GM12875 (cell line): ENCODE measurements around the gene PSPC1.

Source experiments
- H3K4me3 ChIP-seq: one replicate; pipeline ENCODE4 v1.5.1; 2011; ENCODE audit warnings: low read depth, low read length, control low read depth
- CTCF ChIP-seq: IDR thresholded peaks from 2 replicates; pipeline ENCODE4 v1.5.1; 2011; ENCODE audit warnings: low read depth, mild to moderate bottlenecking, control low read depth, inconsistent platforms, low read length, moderate library complexity, borderline replicate concordance; ENCODE audit not compliant: insufficient read depth

Gene PSPC1

DNA sequence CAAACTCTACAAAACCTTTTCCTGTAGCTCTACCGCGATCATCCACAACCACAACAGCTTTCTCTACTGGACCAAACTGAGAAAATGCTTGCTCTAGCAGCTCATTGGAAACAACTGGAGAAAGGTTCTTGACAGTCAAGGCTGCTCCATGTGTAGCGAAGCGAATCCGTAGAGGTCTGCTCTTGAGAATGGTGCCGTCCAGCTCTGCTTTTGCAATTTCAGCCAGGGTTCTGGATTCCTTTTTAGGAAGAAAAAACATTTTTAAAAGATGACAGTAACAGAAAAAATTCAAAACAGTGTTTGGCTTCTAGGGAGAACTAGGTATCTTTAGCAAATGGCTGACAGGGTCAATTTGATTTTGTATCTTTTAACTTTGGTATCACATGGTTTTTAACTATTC lies 10.4 kb downstream of the PSPC1 start:
- TF ChIP-seq CTCF: no peak
- no peak overlapping the region for H3K4me3 ChIP-seq

GRCh38 chr13:19769854-19770253 lies 12.9 kb downstream of the PSPC1 start:
- no peak overlapping the region for H3K4me3 ChIP-seq
- no peak for TF ChIP-seq CTCF

- TF ChIP-seq CTCF: no peak
- no peak overlapping the region for H3K4me3 ChIP-seq
Observed at GRCh38 chr13:19767966-19768365, 14.8 kb downstream of the PSPC1 start.

GRCh38 chr13:19766591-19766990 lies 16.2 kb downstream of the PSPC1 start:
- no peak overlapping the region for H3K4me3 ChIP-seq
- no peak for TF ChIP-seq CTCF

GRCh38 chr13:19764237-19764636 lies 18.5 kb downstream of the PSPC1 start:
- H3K4me3 ChIP-seq: no peak overlapping the region
- no peak for TF ChIP-seq CTCF

DNA sequence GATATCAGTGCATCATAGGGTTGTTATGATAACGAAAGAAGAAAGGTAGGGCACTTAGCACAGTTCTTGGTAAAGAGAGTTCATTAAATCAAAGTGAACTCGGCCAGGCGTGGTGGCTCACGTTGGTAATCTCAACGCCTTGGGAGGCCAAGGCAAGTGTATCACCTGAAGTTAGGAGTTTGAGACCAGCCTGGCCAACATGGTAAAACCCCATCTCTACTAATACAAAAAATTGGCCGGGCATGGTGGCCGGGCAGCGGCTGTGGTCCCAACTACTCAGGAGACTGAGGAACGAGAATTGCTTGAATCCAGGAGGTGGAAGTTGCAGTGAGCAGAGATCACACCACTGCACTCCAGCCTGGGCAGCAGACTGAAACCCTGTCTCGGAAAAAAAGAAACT lies 19.1 kb downstream of the PSPC1 start:
- no peak for TF ChIP-seq CTCF
- no peak overlapping the region for H3K4me3 ChIP-seq

DNA sequence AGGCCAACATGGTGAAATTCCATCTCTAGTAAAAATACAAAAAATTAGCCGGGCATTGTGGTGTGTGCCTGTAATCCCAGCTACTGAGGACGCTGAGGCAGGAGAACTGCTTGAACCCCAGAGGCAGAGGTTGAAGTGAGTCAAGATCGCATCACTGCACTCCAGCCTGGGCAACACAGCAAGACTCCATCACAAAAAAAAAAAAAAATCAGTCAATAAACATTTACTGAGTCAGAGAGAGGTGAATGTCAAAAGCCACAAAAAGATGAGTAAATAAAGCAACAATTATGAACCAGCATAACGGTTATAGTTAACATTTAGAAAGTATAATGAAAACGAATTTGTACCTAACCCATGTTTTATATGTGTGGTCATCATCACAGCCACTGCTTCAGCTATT lies 23.1 kb downstream of the PSPC1 start:
- no peak for TF ChIP-seq CTCF

More for the DNA sequence above, 23.1 kb downstream of the PSPC1 start:
- H3K4me3 ChIP-seq: no peak overlapping the region
